Choroid plexus epithelial cell (primary cell): ENCODE data around the gene RAPGEF3.

Experiments
- DNase-seq: peaks from one replicate; pipeline ENCODE4 v3.0.0-alpha.2; 2010; ENCODE audit warnings: low read depth
- H3K4me3 ChIP-seq: 2 replicates; pipeline ENCODE4 v1.5.1; 2011; ENCODE audit warnings: low read depth, mild to moderate bottlenecking, control low read depth, low read length, moderate library complexity
- TF ChIP-seq, protein P1 (sequence below): conservative IDR thresholded peaks from 2 replicates; pipeline ENCODE4 v1.5.1; 2011; ENCODE audit warnings: low read depth, mild to moderate bottlenecking, control low read depth, inconsistent platforms, low read length, moderate library complexity

RAPGEF3 gene

DNA sequence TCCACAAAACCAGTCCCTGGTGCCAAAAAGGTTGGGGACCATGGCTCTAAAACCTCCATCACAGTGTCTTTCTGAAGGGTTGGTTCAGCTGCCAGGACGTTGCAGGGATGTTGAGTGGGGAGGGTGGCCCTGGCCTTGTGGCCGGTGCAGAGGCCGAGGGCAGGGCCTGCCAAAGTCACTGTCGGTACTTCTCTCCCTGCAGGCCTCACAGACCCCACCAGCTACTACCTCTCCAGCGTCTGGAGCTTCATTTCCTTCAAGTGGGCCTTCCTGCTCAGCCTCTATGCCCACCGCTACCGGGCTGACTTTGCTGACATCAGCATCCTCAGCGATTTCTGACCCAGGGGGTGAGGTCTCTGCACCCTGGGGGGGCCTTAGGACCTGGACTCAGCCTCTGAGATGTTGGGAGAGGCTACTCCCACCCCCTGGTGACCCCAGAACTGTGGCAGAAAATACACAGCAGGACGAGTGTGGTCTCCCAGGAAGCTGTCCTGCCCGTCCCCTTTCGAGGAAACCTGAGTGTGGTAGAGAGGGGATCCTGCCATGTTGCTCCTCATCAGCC lies 21.3 kb upstream of the RAPGEF3 start:
- TF ChIP-seq, protein P1, sequence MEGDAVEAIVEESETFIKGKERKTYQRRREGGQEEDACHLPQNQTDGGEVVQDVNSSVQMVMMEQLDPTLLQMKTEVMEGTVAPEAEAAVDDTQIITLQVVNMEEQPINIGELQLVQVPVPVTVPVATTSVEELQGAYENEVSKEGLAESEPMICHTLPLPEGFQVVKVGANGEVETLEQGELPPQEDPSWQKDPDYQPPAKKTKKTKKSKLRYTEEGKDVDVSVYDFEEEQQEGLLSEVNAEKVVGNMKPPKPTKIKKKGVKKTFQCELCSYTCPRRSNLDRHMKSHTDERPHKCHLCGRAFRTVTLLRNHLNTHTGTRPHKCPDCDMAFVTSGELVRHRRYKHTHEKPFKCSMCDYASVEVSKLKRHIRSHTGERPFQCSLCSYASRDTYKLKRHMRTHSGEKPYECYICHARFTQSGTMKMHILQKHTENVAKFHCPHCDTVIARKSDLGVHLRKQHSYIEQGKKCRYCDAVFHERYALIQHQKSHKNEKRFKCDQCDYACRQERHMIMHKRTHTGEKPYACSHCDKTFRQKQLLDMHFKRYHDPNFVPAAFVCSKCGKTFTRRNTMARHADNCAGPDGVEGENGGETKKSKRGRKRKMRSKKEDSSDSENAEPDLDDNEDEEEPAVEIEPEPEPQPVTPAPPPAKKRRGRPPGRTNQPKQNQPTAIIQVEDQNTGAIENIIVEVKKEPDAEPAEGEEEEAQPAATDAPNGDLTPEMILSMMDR: no peak
- no peak overlapping the region for H3K4me3 ChIP-seq
- DNase-seq: no peak

DNA sequence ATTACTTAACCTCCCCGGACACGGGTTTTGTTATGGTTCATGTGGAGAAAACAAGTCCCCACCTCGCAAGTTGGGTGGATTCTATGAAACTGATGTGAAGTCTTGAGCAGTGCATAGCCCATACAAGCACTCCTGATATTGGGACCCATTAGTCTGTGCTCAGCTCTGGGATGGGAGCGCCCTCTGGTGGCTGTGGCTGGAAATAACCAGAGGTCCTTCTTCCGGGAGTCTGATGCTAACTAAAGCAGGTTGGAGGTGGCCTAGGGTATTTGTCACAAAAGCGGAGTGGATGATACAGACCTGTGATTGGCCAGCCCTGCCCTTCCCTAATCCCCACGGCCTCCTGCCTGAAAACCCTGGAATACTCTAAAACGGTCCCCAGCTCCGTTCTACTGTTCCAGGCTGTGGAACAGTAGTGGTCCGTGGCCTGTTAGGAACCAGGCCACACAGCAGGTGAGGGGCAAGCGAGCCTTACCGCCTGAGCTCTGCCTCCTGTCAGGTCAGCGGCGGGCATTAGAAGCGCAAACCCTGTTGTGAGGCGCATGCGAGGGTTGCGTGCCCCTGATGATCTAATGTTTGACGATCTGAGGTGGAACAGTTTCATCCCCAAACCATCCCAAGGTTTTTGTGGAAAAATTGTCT lies 20.7 kb upstream of the RAPGEF3 start:
- TF ChIP-seq, protein P1: peak; percentile 94
- DNase-seq: peak; percentile 91
- H3K4me3 ChIP-seq: no peak overlapping the region

DNA sequence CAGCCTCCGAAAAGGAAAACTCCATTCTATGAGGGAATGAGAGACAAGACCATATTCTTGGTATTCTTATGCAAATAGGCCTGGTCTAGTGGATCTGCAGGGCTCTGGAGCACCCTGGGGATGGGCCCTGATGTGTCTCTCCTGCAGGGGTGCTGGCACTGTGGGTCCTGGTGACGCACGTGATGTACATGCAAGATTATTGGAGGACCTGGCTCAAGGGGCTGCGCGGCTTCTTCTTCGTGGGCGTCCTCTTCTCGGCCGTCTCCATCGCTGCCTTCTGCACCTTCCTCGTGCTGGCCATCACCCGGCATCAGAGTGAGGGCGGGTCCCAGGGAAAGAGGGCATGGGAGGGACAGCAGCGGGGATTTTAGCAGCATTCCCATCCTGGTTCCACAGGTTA lies 20.2 kb upstream of the RAPGEF3 start:
- TF ChIP-seq, protein P1: no peak
- H3K4me3 ChIP-seq: no peak overlapping the region
- DNase-seq: no peak

DNA sequence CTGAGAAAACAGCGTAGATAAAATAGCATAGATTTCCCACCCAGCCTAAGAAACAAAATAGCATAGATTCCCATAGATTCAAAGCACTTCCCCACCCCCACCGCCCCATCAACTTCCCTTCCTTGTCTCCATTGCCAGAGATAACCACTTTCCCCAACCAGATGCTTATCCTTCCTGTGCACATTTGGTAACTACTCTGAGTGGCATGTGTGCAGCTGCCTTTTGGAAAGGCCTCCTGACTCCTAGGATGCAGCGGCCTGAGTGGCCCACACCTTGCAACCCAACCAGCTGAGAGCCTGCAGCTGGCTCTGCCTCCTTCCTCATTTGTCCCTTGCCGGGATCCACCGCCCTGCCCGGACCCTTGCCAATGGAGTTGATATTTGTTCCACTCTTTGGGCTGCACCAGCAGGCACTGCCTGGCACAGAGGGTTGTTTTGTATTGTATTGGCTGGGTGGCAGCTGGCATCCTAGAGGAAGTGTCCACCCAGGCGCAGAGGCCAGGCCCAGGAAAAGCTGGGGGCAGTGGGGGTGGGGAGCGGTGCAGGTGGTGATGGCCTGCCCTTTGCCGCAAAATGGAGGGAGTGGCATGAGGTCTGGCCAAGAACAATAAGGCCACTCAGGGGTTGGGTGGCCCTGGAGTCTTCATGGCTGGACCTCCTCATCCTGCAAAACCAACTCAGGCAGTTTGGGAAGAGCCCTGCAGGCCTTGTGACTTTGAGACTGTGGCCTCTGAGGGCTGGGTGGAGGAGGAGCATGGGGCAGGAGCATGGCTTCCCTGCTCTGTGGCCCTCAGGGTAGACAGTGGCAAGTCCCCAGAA lies 19.3 kb upstream of the RAPGEF3 start:
- no peak for DNase-seq
- TF ChIP-seq, protein P1: no peak
- H3K4me3 ChIP-seq: no peak overlapping the region

DNA sequence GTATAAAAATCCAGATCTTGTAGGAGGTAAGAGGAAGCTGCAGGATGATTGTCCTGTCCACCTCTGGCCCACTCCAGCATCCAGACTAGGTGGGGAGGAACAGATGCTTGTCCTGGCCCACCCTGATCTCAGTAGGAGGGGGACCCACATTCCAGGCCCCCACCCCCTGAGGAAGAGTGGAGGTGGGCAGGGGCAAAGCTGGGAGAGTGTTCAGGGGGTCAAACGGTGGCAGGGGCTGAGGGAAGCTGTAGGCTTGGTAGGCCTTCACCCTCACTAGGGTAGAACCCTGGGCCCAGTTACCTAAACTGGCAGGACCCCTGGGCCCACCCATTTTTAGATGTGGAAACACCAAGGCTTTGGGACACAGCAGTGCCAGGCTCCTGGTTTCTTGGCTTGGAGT lies 18.5 kb upstream of the RAPGEF3 start:
- TF ChIP-seq, protein P1: no peak
- no peak overlapping the region for H3K4me3 ChIP-seq
- DNase-seq: no peak

DNA sequence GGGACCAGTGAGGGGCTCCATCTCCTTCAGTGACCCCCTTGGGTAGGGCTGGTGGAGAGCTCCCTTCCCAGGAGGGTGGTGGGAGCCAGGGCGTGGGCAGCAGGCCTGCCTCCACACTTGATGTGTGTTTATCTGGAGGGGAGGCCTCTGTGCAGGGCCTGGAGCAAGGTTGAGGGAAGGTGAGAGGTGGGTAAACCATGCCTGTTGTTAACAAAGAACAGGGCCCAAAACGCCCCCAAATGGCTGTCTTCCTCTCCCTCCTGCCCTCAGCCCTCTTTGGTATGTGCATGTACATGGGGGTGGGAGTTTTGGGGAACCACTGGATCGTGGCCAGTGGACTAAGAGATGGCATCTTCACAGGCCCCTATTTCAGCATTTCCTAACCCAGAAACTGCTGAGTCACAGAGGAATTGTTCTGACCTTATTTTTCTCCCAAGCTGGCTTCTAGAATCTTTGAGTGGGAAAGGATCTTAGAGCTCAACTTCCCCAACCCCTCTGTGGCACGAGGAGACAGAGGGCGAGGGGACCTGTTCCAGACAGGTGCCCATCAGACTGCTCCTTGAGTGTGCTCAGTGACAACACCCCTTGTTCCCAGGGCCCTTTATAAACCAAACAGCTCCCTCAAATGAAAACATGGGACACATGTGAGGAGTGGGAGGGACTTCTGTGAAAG lies 17.9 kb upstream of the RAPGEF3 start:
- DNase-seq: peak; percentile 57
- H3K4me3 ChIP-seq: no peak overlapping the region
- TF ChIP-seq, protein P1: no peak
